HG02571 (cell line): Measurements from ENCODE around the gene FOXP1.

ENCODE experiments used
- ATAC-seq: cut with Tn5 transposase; IDR thresholded peaks from one replicate; pipeline ENCODE4 v1.9.1; 2021; ENCODE audit warnings: mild to moderate bottlenecking, moderate library complexity; ENCODE audit not compliant: unreplicated experiment

FOXP1 gene

GRCh38 chr3:71166339-71167240 is 416.9 kb downstream of the FOXP1 start:
- no peak for ATAC-seq

GRCh38 chr3:71164881-71165280 is 418.6 kb downstream of the FOXP1 start:
- no peak for ATAC-seq

- no peak for ATAC-seq
These were observed 420.2 kb downstream of the FOXP1 start for GRCh38 chr3:71163198-71163918.

GRCh38 chr3:71162221-71162620 is 421.3 kb downstream of the FOXP1 start:
- no peak for ATAC-seq

- ATAC-seq = no peak
These were observed 422.6 kb downstream of the FOXP1 start for GRCh38 chr3:71160785-71161546.

- ATAC-seq = no peak
These were observed 427.4 kb downstream of the FOXP1 start for GRCh38 chr3:71156062-71156665.

- ATAC-seq = no peak
These were observed 428.7 kb downstream of the FOXP1 start for GRCh38 chr3:71154846-71155245.

- no peak for ATAC-seq
These were observed 429.8 kb downstream of the FOXP1 start for GRCh38 chr3:71153713-71154112.

GRCh38 chr3:71152892-71153265 is 430.6 kb downstream of the FOXP1 start:
- ATAC-seq = no peak

- no peak for ATAC-seq
These were observed 431.3 kb downstream of the FOXP1 start for GRCh38 chr3:71152039-71152891.

GRCh38 chr3:71149959-71150954 is 433.3 kb downstream of the FOXP1 start:
- ATAC-seq = no peak

GRCh38 chr3:71148455-71149060 is 435.0 kb downstream of the FOXP1 start:
- no peak for ATAC-seq

- no peak for ATAC-seq
These were observed 436.9 kb downstream of the FOXP1 start for GRCh38 chr3:71146673-71147072.

GRCh38 chr3:71145954-71146353 is 437.6 kb downstream of the FOXP1 start:
- ATAC-seq = no peak

- no peak for ATAC-seq
These were observed 438.8 kb downstream of the FOXP1 start for GRCh38 chr3:71144525-71145253.

- no peak for ATAC-seq
These were observed 440.0 kb downstream of the FOXP1 start for GRCh38 chr3:71143493-71143892.

- no peak for ATAC-seq
These were observed 440.9 kb downstream of the FOXP1 start for GRCh38 chr3:71142441-71143161.
